DOHH2 (cell line): ENCODE data around the gene EML4.

ENCODE experiments used
- EZH2phosphoT487 ChIP-seq: fragments of 200-600 bp; sonication (generic); IDR thresholded peaks from 2 replicates; pipeline ENCODE4 v1.6.1; 2017; ENCODE audit warnings: borderline replicate concordance, mild to moderate bottlenecking, antibody characterized with exemption, low read length, moderate library complexity, mixed read lengths
- TF ChIP-seq, protein P1 (sequence below): fragments of 200-600 bp; sonication (generic); IDR thresholded peaks from one replicate; pipeline ENCODE4 v1.5.1; 2014; ENCODE audit warnings: antibody characterized with exemption, mild to moderate bottlenecking, low read depth, low read length; ENCODE audit not compliant: poor library complexity, severe bottlenecking

DNA sequence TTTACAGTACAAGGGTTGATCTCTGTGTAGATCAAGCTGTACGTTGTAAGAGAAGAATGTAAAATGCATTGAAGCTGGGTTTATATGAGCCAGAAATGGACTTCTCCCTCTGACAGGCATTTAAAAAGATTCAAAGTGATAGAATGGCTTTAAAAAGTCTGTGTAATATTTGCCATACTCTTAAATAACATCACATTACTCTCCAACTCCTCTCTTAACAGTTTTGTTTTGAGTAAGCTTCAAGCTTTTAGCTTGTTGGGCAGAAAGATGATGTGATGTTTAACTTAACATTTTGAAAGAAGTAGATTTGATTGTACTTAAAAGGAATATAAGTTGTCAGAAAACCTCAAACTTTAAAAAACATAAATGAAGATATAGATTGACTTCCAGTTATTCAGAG, 119.7 kb downstream of the EML4 start:
- TF ChIP-seq, protein P1, sequence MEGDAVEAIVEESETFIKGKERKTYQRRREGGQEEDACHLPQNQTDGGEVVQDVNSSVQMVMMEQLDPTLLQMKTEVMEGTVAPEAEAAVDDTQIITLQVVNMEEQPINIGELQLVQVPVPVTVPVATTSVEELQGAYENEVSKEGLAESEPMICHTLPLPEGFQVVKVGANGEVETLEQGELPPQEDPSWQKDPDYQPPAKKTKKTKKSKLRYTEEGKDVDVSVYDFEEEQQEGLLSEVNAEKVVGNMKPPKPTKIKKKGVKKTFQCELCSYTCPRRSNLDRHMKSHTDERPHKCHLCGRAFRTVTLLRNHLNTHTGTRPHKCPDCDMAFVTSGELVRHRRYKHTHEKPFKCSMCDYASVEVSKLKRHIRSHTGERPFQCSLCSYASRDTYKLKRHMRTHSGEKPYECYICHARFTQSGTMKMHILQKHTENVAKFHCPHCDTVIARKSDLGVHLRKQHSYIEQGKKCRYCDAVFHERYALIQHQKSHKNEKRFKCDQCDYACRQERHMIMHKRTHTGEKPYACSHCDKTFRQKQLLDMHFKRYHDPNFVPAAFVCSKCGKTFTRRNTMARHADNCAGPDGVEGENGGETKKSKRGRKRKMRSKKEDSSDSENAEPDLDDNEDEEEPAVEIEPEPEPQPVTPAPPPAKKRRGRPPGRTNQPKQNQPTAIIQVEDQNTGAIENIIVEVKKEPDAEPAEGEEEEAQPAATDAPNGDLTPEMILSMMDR = no peak
- no peak for TF ChIP-seq EZH2phosphoT487
